Cardiac muscle cell (in vitro differentiated cells and primary cell): ENCODE results near the gene ATXN7L2. TPM values are rescaled to one million over a fixed set of nuclear protein-coding genes. Genes with fewer than 3 reads are reported as not detected.

Experiments used
- DNase-seq, 2 donors: peaks; one replicate each; pipeline versions ENCODE4 v3.0.0 to v3.0.0-alpha.2; 2010 to 2017; ENCODE audit warnings: low read depth in 1 of 2, low spot score in 1 of 2
- H3K27ac ChIP-seq: fragments of 200-600 bp; sonication (generic); 2 replicates; pipeline ENCODE4 v1.5.1; 2016
- H3K27me3 ChIP-seq: fragments of 200-600 bp; sonication (generic); 2 replicates; pipeline ENCODE4 v1.6.0; 2016; ENCODE audit warnings: control low read depth
- H3K36me3 ChIP-seq: fragments of 200-600 bp; sonication (generic); 2 replicates; pipeline ENCODE4 v1.5.1; 2016; ENCODE audit warnings: control low read depth
- H3K4me1 ChIP-seq: fragments of 200-600 bp; sonication (generic); 2 replicates; pipeline ENCODE4 v1.8.1; 2017; ENCODE audit warnings: low read depth, mild to moderate bottlenecking, mixed run types
- H3K4me3 ChIP-seq: fragments of 200-600 bp; sonication (generic); 2 replicates; pipeline ENCODE4 v1.5.1; 2016; ENCODE audit warnings: mild to moderate bottlenecking
- H3K9me3 ChIP-seq: fragments of 200-600 bp; sonication (generic); 2 replicates; pipeline ENCODE4 v1.5.1; 2017; ENCODE audit warnings: low read depth, mild to moderate bottlenecking, control low read depth
- polyA plus RNA-seq: library from polyadenylated mRNA; unstranded; fragments of >200 nt; fragmentation: Nextera tagmentation; extraction: Ambion mirVana; gene quantifications from 2 replicates; pipeline ENCODE4 v1.2.1, GENCODE V29; 2016
- total RNA-seq: library from RNA; depleted of rRNA; stranded (reverse); fragments of >200 nt; gene quantifications from 2 replicates; pipeline ENCODE4 v1.2.3, GENCODE V29; 2016
- TF ChIP-seq, protein P1 (sequence below): IDR thresholded peaks from 2 replicates; pipeline ENCODE4 v1.5.1; 2012; ENCODE audit warnings: low read depth, mild to moderate bottlenecking, low read length

ATXN7L2 gene
- total and polyA plus RNA-seq, 2 experiments from 2014 or later: 7.0 to 17.8 TPM

DNA sequence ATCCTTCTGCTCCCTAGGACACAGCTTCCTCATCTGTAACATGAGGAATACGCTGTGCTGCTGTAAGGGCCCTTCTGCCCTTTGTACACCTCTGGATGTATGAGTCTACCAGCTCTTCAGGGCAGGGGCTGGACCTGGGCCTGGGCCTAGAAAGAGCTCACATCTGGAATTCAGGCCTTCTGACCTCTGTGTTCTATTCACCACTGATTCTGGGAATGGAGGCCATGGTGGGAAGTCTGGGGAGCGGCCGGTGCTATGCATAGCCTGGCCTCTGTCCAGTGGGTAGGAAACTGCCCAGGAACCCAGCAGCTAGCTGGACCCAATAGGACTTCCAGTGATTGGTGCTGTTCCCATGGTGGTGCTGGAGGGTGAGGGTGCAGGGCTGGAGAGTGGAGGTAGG, 45.0 kb downstream of the ATXN7L2 start:
- Histone ChIP-seq H3K36me3 (no peaks in the 10 kb centered on the region), H3K27me3 (peaks cover 3% of the 10 kb centered on the region), H3K27ac (no peak overlapping the region), H3K4me3 (no peak overlapping the region), H3K4me1 (peaks cover 4% of the 10 kb centered on the region), H3K9me3 (no peaks in the 10 kb centered on the region)
- TF ChIP-seq, protein P1, sequence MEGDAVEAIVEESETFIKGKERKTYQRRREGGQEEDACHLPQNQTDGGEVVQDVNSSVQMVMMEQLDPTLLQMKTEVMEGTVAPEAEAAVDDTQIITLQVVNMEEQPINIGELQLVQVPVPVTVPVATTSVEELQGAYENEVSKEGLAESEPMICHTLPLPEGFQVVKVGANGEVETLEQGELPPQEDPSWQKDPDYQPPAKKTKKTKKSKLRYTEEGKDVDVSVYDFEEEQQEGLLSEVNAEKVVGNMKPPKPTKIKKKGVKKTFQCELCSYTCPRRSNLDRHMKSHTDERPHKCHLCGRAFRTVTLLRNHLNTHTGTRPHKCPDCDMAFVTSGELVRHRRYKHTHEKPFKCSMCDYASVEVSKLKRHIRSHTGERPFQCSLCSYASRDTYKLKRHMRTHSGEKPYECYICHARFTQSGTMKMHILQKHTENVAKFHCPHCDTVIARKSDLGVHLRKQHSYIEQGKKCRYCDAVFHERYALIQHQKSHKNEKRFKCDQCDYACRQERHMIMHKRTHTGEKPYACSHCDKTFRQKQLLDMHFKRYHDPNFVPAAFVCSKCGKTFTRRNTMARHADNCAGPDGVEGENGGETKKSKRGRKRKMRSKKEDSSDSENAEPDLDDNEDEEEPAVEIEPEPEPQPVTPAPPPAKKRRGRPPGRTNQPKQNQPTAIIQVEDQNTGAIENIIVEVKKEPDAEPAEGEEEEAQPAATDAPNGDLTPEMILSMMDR: no peak
- no peak for DNase-seq

DNA sequence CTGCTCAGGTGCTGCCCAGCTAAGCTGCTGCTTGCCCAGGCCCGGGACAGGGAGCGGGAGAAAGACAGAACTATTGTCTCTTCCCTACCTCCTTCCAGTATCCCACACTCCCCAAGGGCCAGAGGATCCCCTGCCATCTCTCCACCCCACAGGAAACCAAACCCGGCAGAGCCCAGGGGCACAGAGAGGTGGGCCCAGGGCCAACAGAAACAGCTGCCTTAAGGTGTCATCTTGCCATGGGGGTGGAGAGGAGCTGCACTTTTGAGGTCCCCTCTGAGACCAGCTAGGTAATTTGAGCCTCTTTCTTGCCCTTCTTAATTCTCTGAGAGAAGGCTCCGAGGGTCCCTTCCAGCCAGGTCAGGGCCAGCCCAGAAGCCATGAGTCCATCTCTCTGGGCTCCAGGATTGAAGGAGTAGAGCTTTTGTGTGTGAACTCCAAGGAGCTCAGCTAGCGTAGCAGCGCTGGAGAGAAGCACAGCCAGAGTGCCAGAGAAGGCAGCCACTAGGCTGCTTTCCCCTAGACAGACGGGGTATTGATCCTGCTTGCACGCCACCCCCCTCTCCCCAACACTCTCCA, 46.3 kb downstream of the ATXN7L2 start:
- no peaks in the 10 kb centered on the region for H3K9me3 ChIP-seq
- TF ChIP-seq, protein P1: no peak
- H3K27ac ChIP-seq: no peak overlapping the region
- H3K27me3 ChIP-seq: peaks cover 3% of the 10 kb centered on the region
- no peak for DNase-seq
- peaks cover 4% of the 10 kb centered on the region for H3K4me1 ChIP-seq
- H3K4me3 ChIP-seq: no peak overlapping the region
- no peaks in the 10 kb centered on the region for H3K36me3 ChIP-seq

DNA sequence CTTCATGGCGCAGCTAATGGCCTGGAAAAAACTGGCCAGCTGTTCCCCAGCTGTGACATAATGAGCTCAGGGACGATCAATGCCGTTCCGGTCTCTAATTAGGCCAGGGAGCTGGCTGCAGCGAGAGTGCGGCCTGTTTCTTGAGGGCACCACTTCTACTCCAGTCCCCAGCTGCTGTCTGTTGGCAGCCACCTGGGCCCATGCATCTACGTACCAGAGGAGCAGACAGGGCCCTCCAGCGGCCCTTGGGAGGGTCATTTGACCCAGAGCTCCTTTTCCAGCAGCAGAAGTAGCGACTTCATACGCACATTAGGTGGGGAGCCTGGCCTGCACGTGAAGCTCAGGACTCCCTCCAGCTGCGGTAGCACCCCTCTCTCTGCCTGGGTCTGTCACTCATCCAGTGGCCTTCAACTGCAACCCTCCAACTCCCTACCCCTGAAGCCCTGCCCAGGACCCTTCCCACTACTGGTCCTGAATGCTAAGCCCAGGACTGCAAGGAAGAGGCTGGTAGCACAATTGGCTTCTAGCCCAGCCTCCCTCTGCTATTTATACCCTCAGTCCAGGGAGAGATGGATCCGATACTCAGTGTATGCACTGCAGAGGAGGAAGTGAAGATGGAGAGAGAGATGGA, 46.9 kb downstream of the ATXN7L2 start:
- peaks cover 8% of the 10 kb centered on the region for H3K4me1 ChIP-seq
- no peak for DNase-seq
- no peak overlapping the region for H3K4me3 ChIP-seq
- H3K27me3 ChIP-seq: peaks cover 3% of the 10 kb centered on the region
- no peak overlapping the region for H3K27ac ChIP-seq
- H3K9me3 ChIP-seq: no peaks in the 10 kb centered on the region
- no peaks in the 10 kb centered on the region for H3K36me3 ChIP-seq
- TF ChIP-seq, protein P1: no peak

DNA sequence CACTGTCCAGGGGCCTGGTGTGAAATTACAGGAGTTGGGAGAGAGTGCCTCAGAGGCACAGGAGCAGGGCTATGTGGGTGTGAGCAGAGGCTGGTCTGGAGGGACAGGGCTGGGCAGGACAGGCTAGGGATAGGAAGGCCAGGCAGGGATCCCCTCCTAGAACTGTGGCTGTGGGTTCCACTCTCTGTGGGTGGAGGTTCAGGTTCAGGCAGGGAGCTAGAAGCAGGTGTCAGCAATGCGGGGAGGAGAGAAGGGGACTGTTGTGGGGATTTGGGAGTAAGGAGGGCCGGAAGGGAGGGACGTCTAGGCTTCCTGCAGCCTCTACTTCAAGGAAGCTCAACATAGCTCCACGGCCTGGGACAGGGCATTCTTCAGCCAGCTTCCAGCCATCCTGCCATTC, 47.7 kb downstream of the ATXN7L2 start:
- H3K27ac ChIP-seq: no peak overlapping the region
- TF ChIP-seq, protein P1: no peak
- peaks cover 16% of the 10 kb centered on the region for H3K4me1 ChIP-seq
- H3K36me3 ChIP-seq: no peaks in the 10 kb centered on the region
- no peaks in the 10 kb centered on the region for H3K9me3 ChIP-seq
- no peak for DNase-seq
- H3K27me3 ChIP-seq: no peaks in the 10 kb centered on the region
- no peak overlapping the region for H3K4me3 ChIP-seq

DNA sequence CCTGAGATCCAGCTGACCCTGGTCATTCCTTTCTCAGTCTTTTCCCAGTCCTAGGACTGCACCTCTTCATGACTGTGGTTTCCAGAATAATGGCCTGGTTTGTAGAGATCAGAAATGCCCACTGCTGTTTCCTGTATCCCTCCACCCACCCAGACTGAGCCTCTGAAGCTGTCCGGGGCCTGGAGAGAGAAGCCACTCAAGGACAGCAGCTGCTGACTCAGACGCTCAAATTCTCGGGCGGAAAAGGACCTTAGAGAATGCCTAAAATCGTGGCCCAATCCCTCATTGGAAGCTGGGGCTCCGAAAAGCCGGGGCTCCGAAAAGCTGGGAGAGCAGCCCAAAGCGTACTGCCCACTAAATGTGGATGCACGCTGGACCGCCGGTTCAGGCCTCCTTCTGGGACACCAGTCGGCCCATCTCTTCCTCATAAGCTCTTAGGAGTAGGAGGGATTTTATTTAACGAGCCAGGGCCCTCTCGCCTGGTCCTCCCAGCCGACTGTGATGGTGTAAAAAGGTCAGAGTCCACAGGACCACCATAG, 48.2 kb downstream of the ATXN7L2 start:
- Histone ChIP-seq H3K4me1 (peaks cover 20% of the 10 kb centered on the region), H3K27me3 (no peaks in the 10 kb centered on the region), H3K4me3 (no peak overlapping the region), H3K36me3 (no peaks in the 10 kb centered on the region), H3K9me3 (no peaks in the 10 kb centered on the region), H3K27ac (no peak overlapping the region)
- DNase-seq: no peak
- TF ChIP-seq, protein P1: no peak
